Ishikawa (cell line): Measurements from ENCODE around the gene FOXRED2.

ENCODE experiments used
- CEBPB ChIP-seq: IDR thresholded peaks from 2 replicates; pipeline ENCODE4 v1.6.1; 2012
- CREB1 ChIP-seq: IDR thresholded peaks from 2 replicates; pipeline ENCODE4 v1.6.1; 2012; ENCODE audit warnings: low read depth
- EGR1 ChIP-seq: IDR thresholded peaks from 2 replicates; pipeline ENCODE4 v1.6.1; 2012
- EP300 ChIP-seq: IDR thresholded peaks from 2 replicates; pipeline ENCODE4 v1.6.1; 2012; ENCODE audit warnings: borderline replicate concordance
- FOXM1 ChIP-seq: IDR thresholded peaks from 2 replicates; pipeline ENCODE4 v1.6.1; 2012; ENCODE audit warnings: low read depth, borderline replicate concordance
- MAX ChIP-seq: IDR thresholded peaks from 2 replicates; pipeline ENCODE4 v1.6.1; 2012
- NFIC ChIP-seq: IDR thresholded peaks from 2 replicates; pipeline ENCODE4 v1.6.1; 2012
- RAD21 ChIP-seq: IDR thresholded peaks from 2 replicates; pipeline ENCODE4 v1.6.1; 2012; ENCODE audit warnings: low read depth
- REST ChIP-seq: IDR thresholded peaks from 2 replicates; pipeline ENCODE4 v1.6.1; 2012; ENCODE audit warnings: low read depth, mild to moderate bottlenecking
- TAF1 ChIP-seq: IDR thresholded peaks from 2 replicates; pipeline ENCODE4 v1.6.1; 2012; ENCODE audit warnings: low read depth, mild to moderate bottlenecking
- TCF12 ChIP-seq: IDR thresholded peaks from 2 replicates; pipeline ENCODE4 v1.6.1; 2012; ENCODE audit warnings: low read depth
- TEAD4 ChIP-seq: IDR thresholded peaks from 2 replicates; pipeline ENCODE4 v1.6.1; 2012
- YY1 ChIP-seq: IDR thresholded peaks from 2 replicates; pipeline ENCODE4 v1.6.1; 2012; ENCODE audit warnings: low read depth
- ZBTB7A ChIP-seq: IDR thresholded peaks from 2 replicates; pipeline ENCODE4 v1.6.1; 2012; ENCODE audit warnings: low read depth
- TF ChIP-seq, protein P1 (sequence below): IDR thresholded peaks from 2 replicates; pipeline ENCODE4 v1.6.1; 2012

FOXRED2 gene

DNA sequence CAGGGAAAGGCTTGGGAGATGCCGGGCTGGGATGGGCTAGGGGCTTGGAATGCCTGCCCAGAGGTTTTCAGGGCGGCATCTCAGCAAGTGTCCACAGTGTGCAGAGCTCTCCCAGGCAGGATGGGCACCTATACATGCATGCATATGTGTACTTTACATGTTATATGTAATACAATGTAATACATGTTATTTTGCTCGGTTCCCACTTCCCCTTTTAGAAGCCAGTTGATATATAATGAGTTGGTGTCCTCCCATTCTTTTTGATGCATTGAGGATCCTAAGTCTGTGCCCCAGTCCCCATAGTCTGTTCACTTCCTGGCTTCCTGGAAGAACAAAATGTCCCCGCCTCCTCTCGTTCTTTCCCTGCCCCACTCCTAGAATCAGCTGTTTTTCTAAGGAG lies 42.2 kb upstream of the FOXRED2 start:
- TF ChIP-seq TAF1 = no peak
- no peak for TF ChIP-seq CREB1
- no peak for TF ChIP-seq NFIC
- TF ChIP-seq, protein P1, sequence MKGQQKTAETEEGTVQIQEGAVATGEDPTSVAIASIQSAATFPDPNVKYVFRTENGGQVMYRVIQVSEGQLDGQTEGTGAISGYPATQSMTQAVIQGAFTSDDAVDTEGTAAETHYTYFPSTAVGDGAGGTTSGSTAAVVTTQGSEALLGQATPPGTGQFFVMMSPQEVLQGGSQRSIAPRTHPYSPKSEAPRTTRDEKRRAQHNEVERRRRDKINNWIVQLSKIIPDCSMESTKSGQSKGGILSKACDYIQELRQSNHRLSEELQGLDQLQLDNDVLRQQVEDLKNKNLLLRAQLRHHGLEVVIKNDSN = no peak
- no peak for TF ChIP-seq RAD21
- no peak for TF ChIP-seq TEAD4
- no peak for TF ChIP-seq ZBTB7A
- no peak for TF ChIP-seq CEBPB
- TF ChIP-seq TCF12 = no peak
- TF ChIP-seq EGR1 = no peak
- TF ChIP-seq REST = no peak
- no peak for TF ChIP-seq EP300
- TF ChIP-seq MAX = no peak
- no peak for TF ChIP-seq YY1
- TF ChIP-seq FOXM1 = no peak

DNA sequence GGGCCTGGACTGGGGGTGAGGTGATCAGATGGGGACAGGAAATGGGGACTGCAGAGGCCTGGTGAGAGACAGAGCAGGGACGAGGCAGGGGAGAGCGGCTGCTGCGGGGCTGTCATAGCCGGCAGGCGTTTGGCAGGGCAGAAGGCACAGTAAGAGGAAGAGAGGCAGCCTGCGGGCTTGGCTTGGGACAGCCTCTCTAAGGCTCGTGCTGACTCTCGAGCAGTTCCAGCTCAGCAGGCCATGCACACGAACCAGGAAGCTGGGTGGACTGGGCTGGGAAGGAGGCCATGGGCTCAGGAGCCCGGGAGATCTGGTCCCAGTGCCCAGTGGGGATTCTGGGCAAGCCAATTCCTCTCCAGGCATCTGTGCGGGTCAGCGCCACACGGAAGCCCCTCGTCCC lies 41.8 kb upstream of the FOXRED2 start:
- TF ChIP-seq TCF12 (no peak), NFIC (no peak), EGR1 (no peak), TAF1 (no peak), CREB1 (no peak), YY1 (no peak), MAX (no peak), REST (no peak)

DNA sequence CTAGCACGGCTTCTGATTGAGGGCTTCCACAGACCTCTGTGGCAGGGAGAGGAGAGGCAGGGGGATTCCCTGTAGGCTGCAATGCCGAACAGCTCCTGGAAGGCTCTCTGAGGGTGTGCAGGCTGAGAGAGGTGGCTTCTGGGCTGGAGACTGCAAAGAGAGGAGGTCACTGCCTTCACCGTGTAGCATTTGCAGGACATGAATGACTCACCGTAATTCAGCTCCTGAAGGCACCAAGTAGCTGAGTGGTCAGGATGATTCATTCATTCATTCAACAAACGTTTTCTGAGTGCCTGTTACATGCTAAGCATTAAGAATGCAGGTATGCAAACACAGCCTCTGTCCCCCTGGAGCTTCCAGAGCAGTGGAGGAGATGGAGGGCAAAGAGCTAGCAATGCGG lies 40.1 kb upstream of the FOXRED2 start:
- TF ChIP-seq NFIC (no peak), MAX (no peak), TEAD4 (no peak), REST (no peak), EGR1 (no peak), RAD21 (no peak), TAF1 (no peak)
- TF ChIP-seq, protein P1 = no peak

DNA sequence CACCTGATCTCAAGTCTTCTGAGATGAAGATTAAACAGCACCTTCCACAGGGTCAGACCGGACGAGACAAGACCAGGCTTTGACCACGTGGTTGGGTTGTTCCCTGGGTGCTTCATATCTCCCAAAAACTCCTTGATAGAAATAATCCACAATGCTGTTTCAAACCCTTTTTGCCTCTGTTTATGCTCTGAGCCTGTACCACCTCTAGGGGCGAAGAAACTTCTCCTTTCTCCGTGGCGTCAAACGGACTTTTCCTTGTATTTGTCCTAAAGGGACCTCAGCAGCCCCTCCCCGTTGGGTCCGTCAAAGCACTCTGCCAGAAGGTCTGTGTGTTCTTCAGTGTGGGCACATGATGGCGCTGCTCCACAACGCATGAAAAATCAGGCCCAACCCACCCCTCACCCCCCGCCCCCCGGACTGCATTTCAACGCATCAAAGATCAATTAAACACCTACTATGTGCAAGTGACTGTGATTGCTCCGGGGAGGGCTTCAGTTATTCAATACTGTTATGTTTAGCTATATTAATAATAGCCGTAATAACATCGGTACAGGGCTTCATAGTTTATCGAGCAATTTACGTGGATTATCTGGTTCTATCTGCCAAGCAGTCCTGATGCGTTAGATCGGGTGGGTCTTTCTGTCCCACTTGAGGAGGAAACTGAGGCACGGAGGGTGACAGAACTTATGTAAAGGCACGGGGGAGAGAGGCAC lies 39.4 kb upstream of the FOXRED2 start:
- peak; percentile 81 for TF ChIP-seq RAD21
- no peak for TF ChIP-seq CREB1
- 0 out of 2 replicates have a peak, but pooled peaks have one; percentile 44 for TF ChIP-seq ZBTB7A
- TF ChIP-seq, protein P1 = peak; percentile 48
